A549 (cell line): ENCODE data around the gene TSPO. TPM values are rescaled to one million over a fixed set of nuclear protein-coding genes. Genes with fewer than 3 reads are reported as not detected.

Source experiments
- ATAC-seq, 2 experiments: fragments of 200-7000 bp in 1 of 2; fragments of >200 bp in 1 of 2; cut with Nextera tagmentation in 1 of 2; cut with Tn5 transposase in 1 of 2; 3 replicates each; pipeline versions ENCODE4 v1.8.0 to v1.9.1; 2018 to 2020; ENCODE audit warnings: mild to moderate bottlenecking in 1 of 2, moderate library complexity in 1 of 2
- CTCF ChIA-PET: fragments of 300-600 bp; sonication (Branson Sonifier 250); formaldehyde crosslinking; extraction: SDS; loops from one replicate; lab custom pipeline; 2021; ENCODE audit warnings: antibody characterized with exemption, inconsistent platforms; lab: Yijun Ruan, JAX
- POLR2A ChIA-PET: fragments of 350-600 bp; formaldehyde crosslinking; extraction: SDS; loops from one replicate; lab custom pipeline; 2021; ENCODE audit warnings: antibody characterized with exemption, inconsistent platforms; lab: Yijun Ruan, JAX
- DNase-seq, 2 experiments: peaks; one replicate each; pipeline versions ENCODE4 v3.0.0 to v3.0.0-alpha.2; 2011 to 2016; ENCODE audit warnings: low read depth in 1 of 2, low spot score in 1 of 2
- FAIRE-seq: peaks from 2 replicates; lab custom pipeline; 2011; peaks lifted over from hg19 to GRCh38; lab: Jason Lieb, UNC
- H3K27ac ChIP-seq, 2 experiments: fragments of >200 bp; sonication (Bioruptor Twin); formaldehyde crosslinking; 3 replicates each; pipeline ENCODE4 v1.5.1; 2016 to 2017
- H3K4me1 ChIP-seq: fragments of >200 bp; sonication (Bioruptor Twin); formaldehyde crosslinking; 3 replicates; pipeline ENCODE4 v1.6.1; 2016
- H3K4me2 ChIP-seq: fragments of >200 bp; sonication (Bioruptor Twin); formaldehyde crosslinking; 3 replicates; pipeline ENCODE4 v1.6.1; 2016
- H3K4me3 ChIP-seq: fragments of >200 bp; sonication (Bioruptor Twin); formaldehyde crosslinking; 3 replicates; pipeline ENCODE4 v1.5.1; 2016
- H3K9me3 ChIP-seq: fragments of >200 bp; sonication (Bioruptor Twin); formaldehyde crosslinking; 3 replicates; pipeline ENCODE4 v1.6.1; 2016
- EP300 ChIP-seq, 2 experiments: fragments of >200 bp; sonication (Bioruptor Twin); formaldehyde crosslinking; IDR thresholded peaks; 2 replicates in 1 of 2; 3 replicates in 1 of 2; pipeline ENCODE4 v1.6.1; 2016 to 2017
- FOSL2 ChIP-seq, 2 experiments: fragments of 450-650 bp in 1 of 2; fragments of >200 bp in 1 of 2; sonication (Bioruptor Twin) in 1 of 2; formaldehyde crosslinking; IDR thresholded peaks; 2 replicates each; pipeline versions ENCODE4 v1.5.0 to v1.6.1; 2016 to 2020; ENCODE audit warnings: mild to moderate bottlenecking in 1 of 2, moderate library complexity in 1 of 2
- FOXS1 ChIP-seq: fragments of 250-450 bp; sonication (Bioruptor Pico); IDR thresholded peaks from 2 replicates; pipeline ENCODE4 v1.5.0; 2020; ENCODE audit warnings: mild to moderate bottlenecking, moderate library complexity
- JUNB ChIP-seq: fragments of >200 bp; sonication (Bioruptor Twin); formaldehyde crosslinking; IDR thresholded peaks from 2 replicates; pipeline ENCODE4 v1.6.1; 2016
- KDM1A ChIP-seq: fragments of 200-600 bp; sonication (generic); IDR thresholded peaks from 2 replicates; pipeline ENCODE4 v1.6.1; 2016; ENCODE audit warnings: low read depth, mild to moderate bottlenecking
- NFE2L2 ChIP-seq: fragments of 150-350 bp; conservative IDR thresholded peaks from 2 replicates; pipeline ENCODE4 v1.6.1; 2014; ENCODE audit warnings: low read length
- NR3C1 ChIP-seq: fragments of >200 bp; sonication (Bioruptor Twin); formaldehyde crosslinking; IDR thresholded peaks from 3 replicates; pipeline ENCODE4 v1.6.1; 2017
- POLR2AphosphoS2 ChIP-seq: conservative IDR thresholded peaks from 2 replicates; pipeline ENCODE4 v1.6.1; 2012; ENCODE audit warnings: low read length, improper control_type of control experiment, inconsistent platforms
- SMC3 ChIP-seq: fragments of >200 bp; sonication (Bioruptor Twin); formaldehyde crosslinking; IDR thresholded peaks from 3 replicates; pipeline ENCODE4 v1.6.1; 2018; ENCODE audit warnings: inconsistent platforms
- TP53 ChIP-seq: fragments of 250-450 bp; sonication (Bioruptor Pico); IDR thresholded peaks from 2 replicates; pipeline ENCODE4 v1.5.0; 2021; ENCODE audit warnings: mild to moderate bottlenecking, moderate library complexity
- WGBS: methylation state at CpG from one replicate; pipeline ENCODE4 v1.1.6; 2017; ENCODE audit errors: missing lambda C conversion rate; 5-methylcytosine and 5-hydroxymethylcytosine counted together
- polyA plus RNA-seq, 4 experiments: library from polyadenylated mRNA; depleted of rRNA in 3 of 4; stranded (reverse); fragments of >200 nt; fragmentation: RNase III in 1 of 4; extraction: RNeasy Plus Mini Kit Qiagen cat#74134 plus additional on column Dnase treatment in 1 of 4; gene quantifications; 2 replicates in 3 of 4; 3 replicates in 1 of 4; pipeline ENCODE4 v1.2.3, GENCODE V29; 2011 to 2017
- TF ChIP-seq, protein P1 (sequence below): fragments of 250-450 bp; sonication (Bioruptor Pico); IDR thresholded peaks from 2 replicates; pipeline ENCODE4 v1.5.0; 2021; ENCODE audit warnings: mild to moderate bottlenecking, moderate library complexity, borderline replicate concordance
- TF ChIP-seq, protein P2 (sequence below): IDR thresholded peaks from 2 replicates; pipeline ENCODE4 v1.6.1; 2012; ENCODE audit warnings: low read depth, borderline replicate concordance
- TF ChIP-seq, protein P3 (sequence below): IDR thresholded peaks from 2 replicates; pipeline ENCODE4 v1.6.1; 2012
- TF ChIP-seq, protein P4 (sequence below): fragments of 200-600 bp; sonication (generic); IDR thresholded peaks from 2 replicates; pipeline ENCODE4 v1.6.1; 2016; ENCODE audit warnings: antibody characterized with exemption, mild to moderate bottlenecking, moderate library complexity
- TF ChIP-seq, protein P5 (sequence below): IDR thresholded peaks from 2 replicates; pipeline ENCODE4 v1.6.1; 2012
- TF ChIP-seq, protein P6 (sequence below): fragments of 450-650 bp; IDR thresholded peaks from 2 replicates; pipeline ENCODE4 v1.6.1; 2014; ENCODE audit warnings: antibody characterized with exemption

TSPO gene
- polyA plus RNA-seq, 2 of the 4 experiments (the other 2 are of a cell fraction): 43.2 to 94.4 TPM

DNA sequence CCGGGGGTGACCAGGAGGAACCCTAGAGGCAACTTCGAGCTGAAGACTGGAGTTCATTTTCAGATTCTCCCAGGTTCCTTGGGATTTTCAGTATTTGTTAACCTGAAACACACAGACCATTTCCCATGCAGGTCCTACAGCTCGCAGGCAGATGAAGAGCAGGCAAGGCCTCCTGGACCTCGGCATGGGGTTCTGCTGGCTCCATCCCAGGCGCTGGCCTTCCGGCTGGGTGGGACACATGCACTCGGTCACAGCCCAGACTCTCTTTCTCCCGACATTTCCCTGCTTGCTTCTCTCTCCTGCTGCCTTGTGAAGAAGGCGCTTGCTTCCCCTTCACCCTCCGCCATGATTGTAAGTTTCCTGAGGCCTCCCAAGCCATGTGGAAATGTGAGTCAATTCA, 51.0 kb downstream of the TSPO start:
- Histone ChIP-seq H3K4me1 (no peaks in the 10 kb centered on the region), H3K27ac (no peak overlapping the region), H3K4me3 (no peak overlapping the region), H3K4me2 (no peak overlapping the region), H3K9me3 (no peaks in the 10 kb centered on the region)
- ChIA-PET POLR2A (no interaction called here), CTCF (interaction anchor here (1.0 to 1.4 kb wide), 2 partner anchors 15 to 20 kb away, joined by 3 read pairs; no protein-coding TSS in a partner anchor)
- ATAC-seq (no peak), FAIRE-seq (no peak), DNase-seq (no peak)
- 75% methylated on average over 9 of the region's 10 CpGs for WGBS
- TF ChIP-seq, protein P1, sequence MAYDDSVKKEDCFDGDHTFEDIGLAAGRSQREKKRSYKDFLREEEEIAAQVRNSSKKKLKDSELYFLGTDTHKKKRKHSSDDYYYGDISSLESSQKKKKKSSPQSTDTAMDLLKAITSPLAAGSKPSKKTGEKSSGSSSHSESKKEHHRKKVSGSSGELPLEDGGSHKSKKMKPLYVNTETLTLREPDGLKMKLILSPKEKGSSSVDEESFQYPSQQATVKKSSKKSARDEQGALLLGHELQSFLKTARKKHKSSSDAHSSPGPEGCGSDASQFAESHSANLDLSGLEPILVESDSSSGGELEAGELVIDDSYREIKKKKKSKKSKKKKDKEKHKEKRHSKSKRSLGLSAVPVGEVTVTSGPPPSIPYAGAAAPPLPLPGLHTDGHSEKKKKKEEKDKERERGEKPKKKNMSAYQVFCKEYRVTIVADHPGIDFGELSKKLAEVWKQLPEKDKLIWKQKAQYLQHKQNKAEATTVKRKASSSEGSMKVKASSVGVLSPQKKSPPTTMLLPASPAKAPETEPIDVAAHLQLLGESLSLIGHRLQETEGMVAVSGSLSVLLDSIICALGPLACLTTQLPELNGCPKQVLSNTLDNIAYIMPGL (CRISPR knock-in tag): no peak
- TF ChIP-seq EP300 (IDR thresholded peaks at IDR 0.05) (no peak), FOSL2 (IDR thresholded peaks at IDR 0.05) (no peak), FOSL2 (CRISPR knock-in tag; IDR thresholded peaks at IDR 0.05) (no peak), FOXS1 (CRISPR knock-in tag) (no peak)
- TF ChIP-seq, protein P2, sequence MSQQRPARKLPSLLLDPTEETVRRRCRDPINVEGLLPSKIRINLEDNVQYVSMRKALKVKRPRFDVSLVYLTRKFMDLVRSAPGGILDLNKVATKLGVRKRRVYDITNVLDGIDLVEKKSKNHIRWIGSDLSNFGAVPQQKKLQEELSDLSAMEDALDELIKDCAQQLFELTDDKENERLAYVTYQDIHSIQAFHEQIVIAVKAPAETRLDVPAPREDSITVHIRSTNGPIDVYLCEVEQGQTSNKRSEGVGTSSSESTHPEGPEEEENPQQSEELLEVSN: no peak
- TF ChIP-seq, protein P3, sequence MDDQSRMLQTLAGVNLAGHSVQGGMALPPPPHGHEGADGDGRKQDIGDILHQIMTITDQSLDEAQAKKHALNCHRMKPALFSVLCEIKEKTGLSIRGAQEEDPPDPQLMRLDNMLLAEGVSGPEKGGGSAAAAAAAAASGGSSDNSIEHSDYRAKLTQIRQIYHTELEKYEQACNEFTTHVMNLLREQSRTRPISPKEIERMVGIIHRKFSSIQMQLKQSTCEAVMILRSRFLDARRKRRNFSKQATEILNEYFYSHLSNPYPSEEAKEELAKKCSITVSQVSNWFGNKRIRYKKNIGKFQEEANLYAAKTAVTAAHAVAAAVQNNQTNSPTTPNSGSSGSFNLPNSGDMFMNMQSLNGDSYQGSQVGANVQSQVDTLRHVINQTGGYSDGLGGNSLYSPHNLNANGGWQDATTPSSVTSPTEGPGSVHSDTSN: no peak

DNA sequence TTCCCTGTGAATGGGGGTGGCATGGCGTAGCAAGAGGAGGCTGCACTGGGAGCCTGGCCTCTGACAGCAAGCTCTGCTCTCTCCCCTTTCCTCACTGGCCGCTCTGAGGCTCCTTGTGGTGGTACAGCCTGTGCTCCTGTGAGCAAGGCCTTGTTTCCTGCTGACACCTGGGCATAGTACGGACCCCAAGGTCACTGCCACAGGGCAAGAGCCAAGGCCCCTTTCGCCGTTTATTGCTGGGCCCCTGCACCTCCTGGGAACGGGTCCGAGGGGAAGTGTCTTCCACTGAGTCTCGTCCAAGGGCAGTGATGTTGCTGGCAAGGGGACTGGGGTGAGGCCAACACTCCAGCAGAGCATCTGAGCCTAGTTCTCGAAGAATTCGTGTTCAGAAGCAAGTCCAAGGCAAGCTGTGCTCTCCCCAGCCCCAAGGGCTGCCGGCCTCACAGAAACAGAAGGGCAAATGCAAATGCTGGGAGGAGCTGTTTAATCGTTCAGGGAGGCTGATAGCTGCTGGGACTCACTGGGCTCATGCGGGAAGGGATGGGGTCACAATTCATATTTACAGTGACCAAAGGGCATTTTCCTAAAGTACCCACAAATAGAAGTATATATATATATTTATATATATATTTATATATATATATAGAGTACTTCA, 51.5 kb downstream of the TSPO start:
- H3K4me1 ChIP-seq: no peaks in the 10 kb centered on the region
- no peak overlapping the region for H3K27ac ChIP-seq
- FAIRE-seq (no peak), ATAC-seq (no peak), DNase-seq (no peak)
- WGBS: 75% methylated on average over 12 of the region's 13 CpGs
- ChIA-PET POLR2A (no interaction called here), CTCF (interaction anchor here (0.6 to 1.0 kb wide), 2 partner anchors 13 to 15 kb away, joined by 3 read pairs; no protein-coding TSS in a partner anchor)
- TF ChIP-seq, protein P4, sequence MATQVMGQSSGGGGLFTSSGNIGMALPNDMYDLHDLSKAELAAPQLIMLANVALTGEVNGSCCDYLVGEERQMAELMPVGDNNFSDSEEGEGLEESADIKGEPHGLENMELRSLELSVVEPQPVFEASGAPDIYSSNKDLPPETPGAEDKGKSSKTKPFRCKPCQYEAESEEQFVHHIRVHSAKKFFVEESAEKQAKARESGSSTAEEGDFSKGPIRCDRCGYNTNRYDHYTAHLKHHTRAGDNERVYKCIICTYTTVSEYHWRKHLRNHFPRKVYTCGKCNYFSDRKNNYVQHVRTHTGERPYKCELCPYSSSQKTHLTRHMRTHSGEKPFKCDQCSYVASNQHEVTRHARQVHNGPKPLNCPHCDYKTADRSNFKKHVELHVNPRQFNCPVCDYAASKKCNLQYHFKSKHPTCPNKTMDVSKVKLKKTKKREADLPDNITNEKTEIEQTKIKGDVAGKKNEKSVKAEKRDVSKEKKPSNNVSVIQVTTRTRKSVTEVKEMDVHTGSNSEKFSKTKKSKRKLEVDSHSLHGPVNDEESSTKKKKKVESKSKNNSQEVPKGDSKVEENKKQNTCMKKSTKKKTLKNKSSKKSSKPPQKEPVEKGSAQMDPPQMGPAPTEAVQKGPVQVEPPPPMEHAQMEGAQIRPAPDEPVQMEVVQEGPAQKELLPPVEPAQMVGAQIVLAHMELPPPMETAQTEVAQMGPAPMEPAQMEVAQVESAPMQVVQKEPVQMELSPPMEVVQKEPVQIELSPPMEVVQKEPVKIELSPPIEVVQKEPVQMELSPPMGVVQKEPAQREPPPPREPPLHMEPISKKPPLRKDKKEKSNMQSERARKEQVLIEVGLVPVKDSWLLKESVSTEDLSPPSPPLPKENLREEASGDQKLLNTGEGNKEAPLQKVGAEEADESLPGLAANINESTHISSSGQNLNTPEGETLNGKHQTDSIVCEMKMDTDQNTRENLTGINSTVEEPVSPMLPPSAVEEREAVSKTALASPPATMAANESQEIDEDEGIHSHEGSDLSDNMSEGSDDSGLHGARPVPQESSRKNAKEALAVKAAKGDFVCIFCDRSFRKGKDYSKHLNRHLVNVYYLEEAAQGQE: no peak
- TF ChIP-seq NFE2L2 (no peak), NR3C1 (no peak), TP53 (CRISPR knock-in tag) (no peak), KDM1A (no peak), FOSL2 (IDR thresholded peaks at IDR 0.05) (no peak), FOSL2 (CRISPR knock-in tag; IDR thresholded peaks at IDR 0.05) (no peak), EP300 (IDR thresholded peaks at IDR 0.05) (no peak), SMC3 (no peak), JUNB (no peak), POLR2AphosphoS2 (no peak)
- TF ChIP-seq, protein P5, sequence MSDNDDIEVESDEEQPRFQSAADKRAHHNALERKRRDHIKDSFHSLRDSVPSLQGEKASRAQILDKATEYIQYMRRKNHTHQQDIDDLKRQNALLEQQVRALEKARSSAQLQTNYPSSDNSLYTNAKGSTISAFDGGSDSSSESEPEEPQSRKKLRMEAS: no peak
- TF ChIP-seq, protein P6, sequence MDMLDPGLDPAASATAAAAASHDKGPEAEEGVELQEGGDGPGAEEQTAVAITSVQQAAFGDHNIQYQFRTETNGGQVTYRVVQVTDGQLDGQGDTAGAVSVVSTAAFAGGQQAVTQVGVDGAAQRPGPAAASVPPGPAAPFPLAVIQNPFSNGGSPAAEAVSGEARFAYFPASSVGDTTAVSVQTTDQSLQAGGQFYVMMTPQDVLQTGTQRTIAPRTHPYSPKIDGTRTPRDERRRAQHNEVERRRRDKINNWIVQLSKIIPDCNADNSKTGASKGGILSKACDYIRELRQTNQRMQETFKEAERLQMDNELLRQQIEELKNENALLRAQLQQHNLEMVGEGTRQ: no peak
- H3K4me3 ChIP-seq: no peak overlapping the region
- no peaks in the 10 kb centered on the region for H3K9me3 ChIP-seq
- H3K4me2 ChIP-seq: no peak overlapping the region
